HG03558 (cell line): ENCODE measurements around the gene HECTD1.
"Not testable (repeated sequence)": the region's sequence is repeated elsewhere in the genome, so short reads cannot be mapped to it uniquely, and the experiment has no call there.

Source experiments
- ATAC-seq: cut with Tn5 transposase; IDR thresholded peaks from one replicate; pipeline ENCODE4 v1.9.1; 2021; ENCODE audit warnings: moderate number of reproducible peaks; ENCODE audit not compliant: unreplicated experiment; ENCODE audit errors: extremely low read depth

The HECTD1 gene

GRCh38 chr14:31197671-31198070, 9.9 kb downstream of the HECTD1 start:
- ATAC-seq: no peak

- no peak for ATAC-seq
Observed at GRCh38 chr14:31196839-31197492, 10.6 kb downstream of the HECTD1 start.

- ATAC-seq: no peak
Observed at GRCh38 chr14:31194661-31195060, 12.9 kb downstream of the HECTD1 start.

DNA sequence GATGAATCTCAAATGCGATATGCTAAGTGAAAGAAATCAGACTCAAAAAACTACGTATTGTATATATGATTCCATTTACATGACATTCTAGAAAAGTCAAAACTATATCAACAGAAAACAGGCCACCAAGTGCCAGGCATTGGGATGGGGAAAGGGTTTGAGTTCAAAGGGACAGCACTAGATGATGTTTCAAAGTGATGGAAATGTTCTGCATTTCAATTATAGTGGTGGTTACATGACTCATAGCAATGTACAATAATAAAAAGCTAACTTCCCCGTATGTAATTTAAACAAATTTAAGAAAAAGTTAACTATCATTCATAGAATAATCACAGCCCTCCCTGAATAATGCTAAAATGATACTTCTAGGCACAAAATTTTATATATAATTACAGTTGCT, 13.5 kb downstream of the HECTD1 start:
- no peak for ATAC-seq

DNA sequence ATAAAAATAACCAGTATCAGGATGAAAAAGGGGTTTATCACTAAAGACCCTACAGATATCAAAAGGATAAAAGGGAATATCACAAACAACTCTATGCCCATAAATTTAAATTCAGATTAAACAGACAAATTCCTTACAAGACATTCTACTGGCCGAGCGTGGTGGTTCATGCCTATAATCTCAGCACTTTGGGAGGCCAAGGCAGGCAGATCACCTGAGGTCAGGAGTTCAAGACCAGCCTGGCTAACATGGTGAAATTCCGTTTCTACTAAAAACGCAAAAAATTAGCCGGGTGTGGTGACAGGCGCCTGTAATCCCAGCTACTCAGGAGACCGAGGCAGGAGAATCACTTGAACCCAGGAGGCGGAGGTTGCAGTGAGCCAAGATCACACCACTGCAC, 15.0 kb downstream of the HECTD1 start:
- not testable (repeated sequence) for ATAC-seq

- no peak for ATAC-seq
Observed at GRCh38 chr14:31190717-31191263, 16.8 kb downstream of the HECTD1 start.

GRCh38 chr14:31190219-31190603, 17.4 kb downstream of the HECTD1 start:
- no peak for ATAC-seq

GRCh38 chr14:31189346-31190218, 18.0 kb downstream of the HECTD1 start:
- no peak for ATAC-seq

DNA sequence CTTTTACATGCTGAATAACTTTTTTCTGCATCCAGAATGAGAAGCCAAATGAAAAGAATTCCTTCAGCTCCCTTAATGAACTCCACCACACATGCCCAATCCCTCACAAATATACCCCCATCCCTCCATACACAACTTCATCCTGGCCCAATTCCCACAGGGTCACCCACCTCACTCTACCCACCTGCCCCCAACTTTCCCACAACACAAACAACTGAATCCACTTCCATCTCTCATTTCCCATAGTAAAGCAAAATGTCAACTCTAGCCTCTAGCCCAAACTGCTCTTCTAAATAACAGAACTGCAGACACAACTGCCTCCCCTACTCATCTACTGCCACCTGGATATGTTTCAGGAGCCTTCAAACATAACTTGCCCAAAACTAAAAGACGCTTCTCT, 18.8 kb downstream of the HECTD1 start:
- no peak for ATAC-seq

GRCh38 chr14:31182016-31182415, 25.6 kb downstream of the HECTD1 start:
- ATAC-seq: not testable (repeated sequence)

- no peak for ATAC-seq
Observed at GRCh38 chr14:31181271-31181670, 26.3 kb downstream of the HECTD1 start.

GRCh38 chr14:31180299-31181051, 27.1 kb downstream of the HECTD1 start:
- ATAC-seq: no peak

GRCh38 chr14:31174433-31174832, 33.2 kb downstream of the HECTD1 start:
- no peak for ATAC-seq

- no peak for ATAC-seq
Observed at GRCh38 chr14:31173120-31173837, 34.3 kb downstream of the HECTD1 start.

DNA sequence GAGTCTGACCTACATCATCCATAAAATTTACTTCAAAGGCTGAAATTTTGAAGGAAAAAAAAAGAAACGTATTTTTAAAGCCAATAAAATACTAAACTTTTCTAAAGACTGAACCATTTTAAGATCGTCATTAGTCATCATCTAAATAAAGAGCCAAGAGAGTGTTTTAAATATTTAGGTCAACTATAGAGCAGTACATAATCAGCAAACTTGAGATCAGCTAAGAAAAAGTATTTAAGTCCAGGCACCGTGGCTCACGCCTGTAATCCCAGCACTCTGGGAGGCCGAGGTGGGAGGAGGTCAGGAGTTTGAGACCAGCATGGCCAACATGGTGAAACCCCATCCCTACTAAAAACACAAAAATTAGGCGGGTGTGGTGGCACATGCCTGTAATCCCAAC, 35.5 kb downstream of the HECTD1 start:
- no peak for ATAC-seq

DNA sequence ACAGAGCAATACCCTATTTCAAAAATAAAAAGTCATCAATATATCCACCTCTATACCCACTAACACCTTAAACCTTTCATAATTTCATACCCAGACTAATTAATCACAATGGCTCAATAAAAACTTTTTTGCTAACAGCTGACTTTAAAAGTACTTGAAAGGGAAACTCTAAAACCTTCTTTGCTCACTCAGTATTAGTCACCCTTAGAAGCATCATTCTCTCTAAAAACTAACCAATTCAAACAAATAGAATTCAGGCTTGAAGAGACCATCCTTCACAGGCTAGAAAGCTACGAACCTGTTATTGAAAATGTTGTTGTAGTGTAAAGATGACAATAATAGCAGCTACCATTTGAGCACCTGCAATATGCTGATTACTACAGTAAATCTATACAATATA, 37.2 kb downstream of the HECTD1 start:
- ATAC-seq: no peak

DNA sequence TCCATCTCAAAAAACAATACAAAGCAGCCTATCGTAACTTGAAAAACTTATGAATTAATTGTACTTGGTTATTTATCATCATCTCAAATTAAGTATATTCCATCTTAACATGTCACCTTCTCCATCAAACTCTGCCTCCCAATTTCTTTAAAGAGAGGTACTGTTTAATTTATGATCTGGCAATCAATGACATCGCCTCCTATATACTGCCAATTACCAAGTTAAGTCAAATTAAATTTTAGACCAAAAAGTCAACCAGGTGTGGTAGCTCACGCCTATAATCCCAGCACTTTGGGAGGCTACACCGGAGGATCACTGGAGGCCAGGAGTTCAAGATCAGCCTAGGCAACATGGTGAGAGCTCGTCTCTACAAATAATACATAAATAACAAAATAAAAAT, 37.7 kb downstream of the HECTD1 start:
- no peak for ATAC-seq

DNA sequence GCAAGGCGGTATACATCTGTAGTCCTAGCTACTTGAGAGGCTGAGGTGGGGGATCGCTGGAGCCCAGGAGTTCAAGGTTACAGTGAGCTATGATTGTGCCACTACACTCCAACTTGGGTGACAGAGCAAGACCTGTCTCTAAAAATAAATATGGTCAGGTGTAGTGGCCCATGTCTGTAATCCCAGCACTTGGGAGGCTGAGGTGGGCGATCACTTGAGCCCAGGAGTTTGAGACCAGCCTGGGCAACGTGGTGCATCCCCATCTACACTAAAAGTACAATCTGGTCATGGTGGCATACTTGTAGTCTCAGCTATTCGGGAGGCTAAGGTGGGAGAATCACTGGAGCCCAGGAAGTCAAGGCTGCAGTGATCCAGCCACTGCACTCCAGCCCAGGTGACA, 40.6 kb downstream of the HECTD1 start:
- ATAC-seq: no peak

DNA sequence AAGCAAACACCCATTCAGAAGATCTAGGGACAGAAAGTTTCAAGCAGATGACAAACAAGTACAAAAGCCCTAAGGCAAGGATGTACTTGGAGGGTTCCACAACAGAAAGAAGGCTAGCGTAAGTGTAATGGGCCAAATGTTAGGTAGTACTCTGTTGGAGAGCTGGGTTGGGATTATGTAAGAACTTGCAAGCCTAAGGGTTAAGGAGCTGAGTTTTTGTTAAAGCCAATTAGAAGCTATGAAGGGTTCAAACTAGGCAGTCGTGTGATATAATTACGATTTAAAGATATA, 41.4 kb downstream of the HECTD1 start:
- ATAC-seq: no peak

DNA sequence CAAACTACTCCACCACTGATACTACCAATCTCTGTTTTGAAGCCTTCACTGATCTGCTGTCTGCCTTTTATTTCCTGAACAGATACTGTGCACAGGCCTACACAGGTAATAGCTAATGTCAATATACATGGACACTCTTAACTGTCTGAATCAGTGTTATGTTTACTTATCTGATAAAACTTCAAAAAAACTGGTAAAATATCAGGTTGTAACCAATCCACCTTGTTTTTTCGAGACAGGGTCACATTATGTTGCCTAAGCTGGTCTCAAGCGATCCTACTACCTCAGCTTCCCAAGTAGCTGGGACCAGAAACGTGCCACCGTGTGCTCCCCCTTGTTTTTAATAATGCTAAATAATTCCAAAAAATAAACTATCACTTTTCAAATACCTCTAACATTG, 43.5 kb downstream of the HECTD1 start:
- ATAC-seq: no peak
